Activated naive CD4-positive, alpha-beta T cell (primary cell): ENCODE measurements around the gene LMOD3.

Experiments
- DNase-seq, 4 experiments: peaks; one replicate each; lab custom pipeline; 2025; lab: John Stamatoyannopoulos, UW

LMOD3 gene

DNA sequence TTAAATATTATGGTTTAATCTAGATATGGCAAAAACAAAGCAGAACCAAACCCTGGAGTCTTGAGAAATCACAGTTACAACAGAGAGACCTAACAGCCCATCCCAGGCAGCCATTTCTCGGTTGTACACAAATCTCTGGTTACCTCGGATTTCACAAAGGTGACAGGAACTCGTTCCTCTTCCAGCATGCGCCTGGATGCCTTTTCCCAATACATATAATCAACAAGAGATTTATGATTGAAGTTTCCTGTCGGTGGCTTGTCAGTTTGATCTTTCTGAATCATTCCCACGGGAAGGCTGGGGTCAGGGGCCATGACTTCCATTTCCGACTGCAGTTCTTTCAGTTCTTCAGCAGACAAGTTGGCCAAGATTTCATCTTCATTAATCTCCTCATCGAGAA lies 445 bp downstream of the LMOD3 start:
- no peak for DNase-seq

DNA sequence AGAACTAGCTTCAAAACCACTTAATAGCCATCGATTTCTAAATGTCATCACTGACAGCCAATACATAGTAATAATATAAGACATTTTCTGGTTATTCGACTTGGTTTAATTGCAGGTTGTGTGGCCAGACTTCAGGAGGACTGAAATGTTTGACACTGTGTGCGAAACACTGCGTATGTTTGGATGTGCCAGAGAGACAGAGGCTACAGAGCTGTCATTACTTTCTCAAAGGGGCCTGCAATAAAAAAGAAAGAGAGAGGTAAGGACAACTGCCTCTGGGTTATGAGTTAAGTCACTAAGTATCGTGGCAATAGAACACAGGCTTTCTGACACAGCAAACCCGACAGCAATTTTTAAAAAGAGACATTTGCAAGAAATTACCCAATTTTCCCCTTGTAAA lies 882 bp downstream of the LMOD3 start:
- no peak for DNase-seq

DNA sequence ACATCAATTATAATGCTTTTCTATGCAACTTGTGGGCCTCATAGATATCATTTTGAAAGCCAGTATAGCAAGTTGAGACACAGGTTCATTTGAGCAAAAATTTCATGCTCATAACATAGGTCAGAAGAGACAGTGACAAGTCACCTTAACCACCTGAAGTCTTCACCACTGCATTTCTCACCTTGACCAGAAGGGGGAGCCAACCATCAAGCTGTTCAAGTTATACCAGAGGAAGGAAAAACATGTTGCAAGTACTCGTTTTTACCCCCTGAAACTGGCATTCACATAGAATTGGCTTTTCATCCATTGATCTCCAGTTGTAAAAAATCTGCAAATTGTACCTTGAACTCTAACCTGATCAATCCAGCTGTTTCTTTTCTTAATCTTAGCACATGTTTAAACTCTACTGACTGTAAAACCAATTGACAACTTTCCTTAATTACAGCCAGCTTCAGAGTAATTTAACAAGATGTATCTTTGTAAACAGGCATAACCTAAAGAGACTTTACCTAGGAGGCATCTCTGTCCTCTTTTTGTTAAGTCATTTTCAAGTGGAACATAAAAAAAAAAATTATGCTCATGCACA lies 1.4 kb downstream of the LMOD3 start:
- peak; percentile 30 to 57 (median 46) for DNase-seq

DNA sequence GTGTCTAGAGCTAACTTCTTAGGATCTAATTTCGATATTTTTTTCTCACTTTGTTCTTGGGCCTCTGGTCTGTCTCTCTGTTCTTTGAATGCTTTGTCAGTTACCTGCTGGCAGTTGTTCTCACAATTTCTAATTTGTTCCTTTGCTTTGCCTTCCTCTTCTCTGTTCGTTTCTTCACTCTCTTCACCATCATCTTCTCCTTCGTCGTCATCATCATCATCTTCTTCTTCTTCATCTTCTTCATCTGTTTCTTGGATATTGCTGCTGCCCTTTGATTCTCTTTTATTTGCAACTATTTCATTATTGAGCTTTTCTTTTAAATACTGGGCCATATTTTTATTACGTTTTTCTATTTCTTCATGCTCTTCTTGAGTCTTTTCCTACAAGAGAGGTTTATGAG lies 2.7 kb downstream of the LMOD3 start:
- DNase-seq: no peak

DNA sequence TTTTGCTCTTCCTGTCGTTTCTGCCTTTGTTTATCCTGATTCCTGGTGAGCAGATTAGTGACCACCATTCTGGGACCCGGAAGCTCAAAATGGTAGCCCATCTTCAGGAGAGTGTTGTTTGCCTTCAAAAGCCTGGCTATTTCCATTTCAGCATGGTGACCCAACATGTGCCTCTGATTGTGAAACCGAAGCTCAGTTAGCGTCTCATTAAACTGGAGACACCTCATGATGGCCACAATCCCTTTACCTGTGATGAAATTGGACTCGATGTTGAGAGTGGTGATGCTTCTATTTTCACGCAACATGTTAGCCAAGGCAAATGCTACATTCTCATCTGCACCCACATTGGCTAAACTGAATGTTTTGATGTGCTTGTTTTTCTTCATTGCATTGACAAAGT lies 3.3 kb downstream of the LMOD3 start:
- no peak for DNase-seq

DNA sequence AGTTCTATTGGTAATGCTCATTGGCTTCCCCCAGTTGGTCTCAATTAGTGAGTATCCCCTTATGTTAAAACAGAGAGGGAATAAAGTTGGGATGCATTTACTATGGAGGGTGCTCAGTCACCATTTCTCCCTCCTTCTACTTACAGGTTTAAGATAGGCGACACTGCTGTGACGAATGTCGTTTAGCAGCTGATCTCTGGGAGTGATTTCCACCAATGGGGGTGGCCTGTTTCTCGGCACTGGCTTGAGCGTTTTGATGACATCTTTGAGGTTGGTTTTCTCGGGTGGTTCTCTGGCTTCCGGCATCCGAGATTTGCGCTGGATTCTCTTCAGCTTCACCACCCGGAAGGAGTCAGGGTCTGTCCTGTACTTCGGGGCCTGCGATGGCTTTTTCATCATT lies 3.8 kb downstream of the LMOD3 start:
- DNase-seq: no peak

DNA sequence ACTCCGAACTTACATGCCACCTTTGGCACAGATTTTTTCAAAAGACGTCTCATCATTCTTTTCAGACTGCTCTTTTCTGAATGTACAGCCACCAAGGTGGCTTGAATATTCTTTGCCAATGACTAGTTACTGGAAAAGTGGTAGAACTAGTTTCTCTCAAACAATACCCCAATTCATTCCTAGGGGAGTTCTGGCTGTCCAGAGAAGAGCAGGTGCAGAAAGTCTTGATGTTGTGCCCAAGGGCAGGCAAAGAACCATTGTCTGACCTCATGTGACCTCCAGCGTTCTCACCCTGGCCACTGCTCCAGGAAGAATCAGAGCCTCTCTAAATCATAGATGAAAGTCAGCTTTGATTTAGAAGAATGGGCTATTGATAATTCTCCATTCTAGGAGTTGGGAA lies 5.5 kb downstream of the LMOD3 start:
- no peak for DNase-seq

DNA sequence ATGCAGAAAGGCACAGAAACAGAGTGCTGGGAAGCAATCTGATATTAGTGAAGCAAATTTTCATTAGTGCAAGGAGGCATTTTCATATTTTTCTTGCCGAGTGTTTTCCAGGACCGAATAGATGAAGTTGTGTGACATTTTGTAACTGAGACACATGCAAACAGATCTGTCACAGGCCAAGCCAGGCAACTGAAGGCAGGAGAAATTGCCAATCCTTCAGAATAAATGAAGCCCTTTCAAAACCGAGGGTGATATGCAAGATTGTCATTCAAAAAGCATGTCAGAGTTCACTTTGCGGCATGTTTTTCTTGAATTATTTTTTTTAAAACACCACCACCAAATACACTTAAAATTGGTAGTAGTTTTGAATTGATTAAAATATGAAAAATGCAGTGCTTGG lies 6.2 kb downstream of the LMOD3 start:
- DNase-seq: no peak

DNA sequence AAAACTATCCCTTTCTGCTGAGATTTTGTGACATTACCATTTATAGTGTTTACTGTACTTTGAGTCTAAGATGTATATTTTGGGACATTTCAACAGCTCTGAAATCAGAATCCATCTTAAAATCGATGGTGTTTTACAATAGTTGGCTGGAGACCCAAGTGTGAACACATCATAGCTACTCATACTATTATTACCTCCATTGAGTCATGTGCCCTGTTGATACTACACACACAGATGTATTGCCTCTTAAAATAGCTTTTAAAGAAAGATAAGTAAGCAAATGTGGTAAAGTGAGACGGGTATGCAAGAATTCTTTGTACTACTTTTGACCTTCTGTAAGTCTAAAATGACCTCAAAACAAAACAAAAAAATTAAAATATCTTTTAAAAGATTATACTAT lies 6.7 kb downstream of the LMOD3 start:
- DNase-seq: no peak

DNA sequence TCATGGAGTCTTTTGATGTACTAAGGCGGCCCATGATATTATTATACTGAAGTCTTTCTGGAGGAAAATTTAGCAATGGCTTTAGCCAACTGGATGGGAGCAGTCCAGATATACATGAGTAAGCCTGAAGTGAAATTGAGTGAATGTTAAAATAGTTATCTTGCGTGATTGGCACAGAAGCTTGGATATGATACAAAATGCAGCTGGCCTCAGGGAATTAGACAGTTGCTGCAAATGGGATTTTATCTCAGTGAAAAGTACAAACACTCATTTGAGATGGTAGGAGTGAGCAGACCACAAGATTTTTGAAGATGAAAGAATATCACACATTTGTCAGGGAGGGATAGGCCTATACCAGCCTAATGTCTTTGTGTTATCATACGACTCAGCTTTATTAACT lies 8.9 kb downstream of the LMOD3 start:
- no peak for DNase-seq

DNA sequence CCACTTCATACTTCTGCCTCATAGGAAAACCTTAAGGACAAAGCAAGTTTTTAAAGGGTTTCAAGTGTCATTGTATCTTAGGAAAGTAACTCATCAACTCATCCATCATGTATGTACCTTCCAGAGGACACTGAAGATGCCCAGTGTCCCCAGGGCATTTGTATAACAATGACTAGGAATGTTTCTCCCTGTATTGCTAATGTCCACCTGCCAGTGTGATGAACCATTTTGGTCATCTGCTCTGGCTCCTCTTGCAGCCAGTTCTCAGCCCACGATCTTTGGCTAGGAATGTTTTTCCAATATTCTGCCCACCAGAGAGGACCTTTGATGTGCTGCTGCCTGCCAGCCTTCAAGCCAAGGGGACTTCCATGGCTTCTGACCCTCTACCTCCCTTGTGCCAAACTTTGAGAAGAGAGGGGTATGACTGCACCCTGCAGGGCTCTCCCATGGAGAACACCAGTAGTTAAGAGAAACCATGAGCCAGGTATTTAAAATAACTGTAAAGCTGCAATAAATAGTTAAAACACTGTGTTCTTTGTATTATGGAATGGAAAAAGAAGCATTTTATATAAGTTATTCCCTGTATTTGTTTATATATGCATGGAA lies 11.4 kb downstream of the LMOD3 start:
- DNase-seq: no peak

DNA sequence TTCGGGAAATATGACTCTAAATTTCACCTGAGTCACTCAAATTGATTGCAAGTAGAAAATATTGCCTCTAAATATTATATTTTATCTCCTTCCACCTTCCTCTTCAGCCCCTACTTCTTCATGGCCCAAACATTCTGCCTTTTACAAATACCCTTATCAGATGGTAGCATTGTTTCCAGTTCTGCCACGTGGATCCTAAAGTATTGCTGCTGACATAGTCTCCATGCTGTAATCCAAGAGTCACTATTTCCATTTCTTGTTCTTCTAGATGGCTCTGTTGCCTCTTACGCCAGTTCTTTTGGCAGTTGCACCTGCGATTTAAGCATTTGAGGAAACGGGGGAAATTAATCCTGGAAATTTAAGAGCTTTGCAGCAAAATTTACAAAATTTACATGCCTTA lies 13.6 kb downstream of the LMOD3 start:
- no peak for DNase-seq

DNA sequence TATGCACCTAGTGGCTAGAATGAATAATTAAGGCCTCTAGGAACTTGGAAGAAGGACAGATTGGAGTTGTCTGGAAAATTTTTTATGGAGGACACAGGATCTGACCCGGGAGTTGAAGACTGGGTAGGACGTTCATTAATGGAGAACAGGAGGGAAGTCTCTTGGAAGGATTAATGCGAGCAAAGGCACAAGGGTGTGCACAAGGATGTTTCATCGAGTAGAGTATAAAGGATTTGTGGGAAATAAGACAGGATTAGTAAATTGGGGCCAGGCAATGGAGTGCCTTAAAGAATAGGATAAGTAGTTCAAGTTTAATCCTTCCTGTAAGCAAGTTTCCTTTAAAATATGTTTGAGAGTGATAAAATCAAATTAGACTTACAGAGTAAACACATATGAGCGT lies 14.6 kb downstream of the LMOD3 start:
- DNase-seq: no peak

DNA sequence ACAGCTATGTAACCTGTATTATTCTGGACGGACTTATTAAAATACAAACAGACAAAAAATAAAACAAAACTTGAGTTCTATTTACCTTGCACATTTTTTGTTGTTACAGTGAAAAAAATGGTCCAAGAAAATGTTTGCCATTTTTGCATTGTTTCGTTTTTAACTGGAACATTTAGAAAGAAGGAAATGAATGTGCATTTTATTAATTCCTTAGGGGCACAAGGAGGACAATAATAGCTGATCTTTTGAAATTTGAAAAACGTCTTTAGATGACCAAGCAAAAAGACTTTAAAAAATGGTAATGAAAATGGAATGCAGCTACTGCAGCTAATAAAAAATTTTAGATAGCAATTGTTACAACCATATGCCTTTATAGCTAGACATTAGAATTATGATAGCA lies 17.1 kb downstream of the LMOD3 start:
- no peak for DNase-seq

DNA sequence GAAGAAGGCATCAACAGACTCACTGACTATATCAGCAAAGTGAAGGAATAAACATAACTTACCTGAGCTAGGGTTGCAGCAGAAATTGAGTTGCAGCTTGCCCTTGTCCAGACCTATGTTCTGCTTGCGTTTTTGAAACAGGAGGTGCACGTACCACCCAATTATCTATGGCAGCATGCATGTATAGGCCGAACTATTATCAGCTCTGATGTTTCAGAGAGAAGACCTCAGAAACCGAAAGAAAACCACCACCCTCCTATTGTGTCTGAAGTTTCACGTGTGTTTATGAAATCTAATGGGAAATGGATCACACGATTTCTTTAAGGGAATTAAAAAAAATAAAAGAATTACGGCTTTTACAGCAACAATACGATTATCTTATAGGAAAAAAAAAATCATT lies 17.8 kb downstream of the LMOD3 start:
- DNase-seq: no peak

DNA sequence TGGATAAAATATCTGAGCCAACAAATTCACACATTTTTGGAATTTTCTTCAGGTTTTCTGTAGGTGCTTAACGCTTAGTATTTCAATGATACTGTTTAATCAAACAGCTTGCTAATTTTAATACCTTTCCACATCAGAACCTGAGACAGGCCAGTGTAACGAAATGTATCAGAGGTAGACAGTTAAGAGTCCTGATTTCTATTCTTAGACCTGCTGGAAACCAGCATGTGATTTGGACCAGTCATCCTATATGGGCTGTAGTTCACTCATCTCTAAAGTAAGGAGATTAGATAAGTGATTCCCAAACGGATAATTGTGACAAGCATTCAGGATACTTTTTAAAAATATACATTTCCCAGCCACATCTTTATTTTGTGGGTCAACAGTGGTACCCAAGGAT lies 19.3 kb downstream of the LMOD3 start:
- DNase-seq: no peak

DNA sequence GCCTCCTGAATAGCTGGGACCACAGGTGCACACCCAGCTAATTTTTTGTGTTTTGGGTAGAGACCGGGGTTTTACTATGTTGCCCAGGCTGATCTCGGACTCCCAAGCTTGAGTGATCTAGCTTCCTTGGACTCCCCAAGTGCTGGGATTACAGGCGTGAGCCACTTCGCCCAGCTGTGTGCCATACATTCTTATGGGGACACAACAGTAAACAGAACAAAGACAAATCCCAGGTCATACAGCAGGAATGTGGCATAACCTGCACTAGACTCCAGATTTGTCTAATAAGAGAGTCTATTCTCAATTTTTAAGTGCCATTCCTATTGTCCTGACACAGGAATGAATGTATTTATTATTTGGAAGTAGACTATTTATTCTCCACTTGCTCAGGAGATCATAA lies 20.0 kb downstream of the LMOD3 start:
- DNase-seq: no peak

DNA sequence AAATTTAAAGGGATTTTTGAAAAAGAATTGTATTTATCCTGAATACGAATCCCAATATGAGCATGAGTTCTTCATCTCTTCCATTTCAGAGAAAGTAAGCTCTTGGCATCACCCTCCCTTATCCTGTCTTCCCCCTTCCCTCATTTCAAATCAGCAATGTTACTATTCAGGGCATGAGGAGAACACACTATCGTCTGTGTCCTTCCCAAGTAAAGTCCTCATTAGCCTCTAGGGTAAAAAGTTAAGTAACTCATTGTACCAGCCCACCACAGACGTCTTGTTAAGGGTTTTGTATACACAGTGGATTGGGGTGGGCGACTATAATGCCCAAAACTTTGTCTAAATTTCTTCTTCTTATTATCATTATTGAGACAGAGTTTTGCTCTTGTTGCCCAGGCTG lies 22.8 kb downstream of the LMOD3 start:
- no peak for DNase-seq

DNA sequence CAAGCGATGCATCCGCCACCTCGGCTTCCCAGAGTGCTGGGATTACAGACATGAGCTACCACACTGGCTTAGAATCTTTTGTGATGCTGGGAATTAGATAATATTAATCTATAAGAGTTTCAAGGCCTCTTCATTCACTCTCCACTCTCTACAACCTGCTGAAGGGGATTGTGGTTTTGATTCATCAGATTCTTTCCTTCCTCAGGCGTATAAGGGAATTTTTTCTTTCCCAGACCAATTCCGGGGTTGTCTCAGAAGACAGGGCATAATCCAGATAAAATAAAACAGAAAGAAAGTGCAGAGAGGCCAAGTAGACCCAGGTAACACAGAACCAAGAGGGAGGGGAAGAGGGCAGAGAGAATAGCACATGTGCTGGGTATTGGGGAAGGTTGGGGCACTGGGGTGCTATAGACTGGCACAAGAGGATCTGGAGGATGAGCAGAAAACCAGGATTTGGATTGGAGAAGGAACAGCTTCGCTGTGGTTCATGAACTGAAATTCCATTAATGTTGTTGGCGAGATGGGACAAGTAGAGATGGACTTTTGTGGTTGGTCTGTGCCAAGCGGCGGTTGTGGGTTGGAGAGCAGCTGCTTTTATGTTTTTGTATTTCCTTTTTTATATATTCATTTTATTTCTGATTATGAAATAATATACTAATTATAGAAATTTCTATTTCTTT lies 24.8 kb downstream of the LMOD3 start:
- DNase-seq: no peak

DNA sequence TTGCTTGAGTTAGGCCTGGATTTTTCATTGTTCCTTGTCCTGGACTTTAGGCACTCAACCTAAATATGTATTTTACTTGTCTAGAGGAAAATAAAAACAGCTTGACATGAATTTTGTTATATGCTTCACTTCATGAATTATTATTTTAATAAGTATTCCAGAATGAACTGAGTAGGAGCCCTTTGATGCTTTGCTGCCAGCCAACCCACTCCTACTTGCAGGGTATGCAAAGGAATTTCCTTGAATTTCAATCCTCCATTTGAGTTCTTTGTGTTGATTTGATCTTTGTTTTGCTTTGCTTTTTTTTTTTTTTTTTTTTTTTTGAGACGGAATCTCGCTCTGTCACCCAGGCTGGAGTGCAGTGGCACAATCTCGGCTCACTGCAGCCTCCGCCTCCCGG lies 26.1 kb downstream of the LMOD3 start:
- DNase-seq: no peak

DNA sequence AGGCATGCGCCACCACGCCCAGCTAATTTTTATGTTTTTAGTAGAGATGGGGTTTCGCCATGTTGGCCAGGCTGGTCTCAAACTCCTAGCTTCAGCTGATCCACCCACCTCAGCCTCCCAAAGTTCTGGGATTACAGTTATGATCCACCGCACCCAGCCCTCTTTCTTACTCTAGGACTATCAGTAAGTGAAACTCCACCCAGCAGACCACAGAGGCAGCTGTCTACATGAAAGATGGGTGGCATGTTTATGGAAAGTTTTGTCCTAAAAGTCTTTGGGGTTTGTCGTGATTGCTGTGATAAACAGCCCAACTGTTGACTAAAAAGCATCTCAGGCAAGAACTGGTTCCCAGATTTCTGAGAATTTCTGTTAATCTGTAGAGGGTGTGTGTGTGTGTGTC lies 26.8 kb downstream of the LMOD3 start:
- no peak for DNase-seq

DNA sequence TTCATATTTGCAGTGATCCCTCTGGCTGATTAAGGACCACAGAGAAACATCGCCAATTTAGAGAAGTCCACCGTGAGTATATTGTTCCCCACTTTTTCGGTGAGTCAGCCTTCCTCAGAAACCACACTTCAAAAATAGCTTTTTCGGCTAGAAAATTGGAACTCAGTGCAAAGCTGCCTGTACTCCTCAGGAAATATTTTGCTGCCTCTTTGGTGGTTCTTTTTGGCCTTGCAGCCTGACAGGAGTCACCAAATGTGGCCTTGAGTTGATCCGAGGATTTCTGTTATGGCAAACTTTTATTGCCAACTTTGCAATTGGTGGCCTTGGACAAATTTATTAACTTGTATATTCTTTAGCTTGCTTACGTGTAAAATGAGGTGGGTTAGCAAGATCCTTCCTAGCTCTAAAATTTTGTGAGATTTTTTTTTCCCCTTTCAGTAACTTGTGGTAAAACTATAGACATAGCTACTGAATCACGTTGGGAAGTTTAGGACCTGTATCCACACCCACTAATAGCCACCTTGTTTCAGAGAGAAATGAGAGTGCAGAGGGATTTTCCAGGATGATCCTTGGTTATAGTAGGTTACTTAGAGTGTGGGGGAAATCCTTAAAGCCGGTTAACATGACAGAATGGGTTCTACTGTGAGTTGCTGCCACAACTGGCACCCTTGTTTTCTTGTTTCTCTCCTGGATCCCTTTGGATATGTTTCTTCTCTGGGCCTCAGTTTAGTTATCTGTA lies 27.8 kb downstream of the LMOD3 start:
- no peak for DNase-seq

DNA sequence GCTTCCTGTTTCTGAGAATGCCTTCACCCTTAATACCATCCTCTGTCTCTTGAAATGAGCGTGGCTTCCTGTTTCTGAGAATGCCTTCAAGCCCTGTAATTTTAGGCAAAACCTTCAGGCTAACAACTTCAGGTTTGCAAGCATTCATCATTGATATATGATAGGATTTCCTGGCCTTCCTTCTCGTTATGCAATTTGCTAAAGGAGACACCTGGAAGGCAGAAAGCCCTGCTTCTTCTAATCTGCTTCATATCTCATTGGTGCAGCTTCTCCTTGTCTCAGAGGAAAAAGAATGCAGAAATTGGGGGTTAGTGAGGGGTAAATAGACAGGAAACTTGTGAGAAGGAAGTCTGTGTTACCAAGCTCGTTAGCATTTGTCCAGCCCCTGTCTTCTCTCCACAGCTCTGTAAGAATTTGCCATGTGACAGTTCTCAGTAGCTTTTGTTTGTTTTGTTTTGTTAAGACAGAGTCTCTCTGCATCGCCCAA lies 30.3 kb downstream of the LMOD3 start:
- DNase-seq: no peak
